Adrenal gland (tissue), 5 donors: ENCODE results near the gene COL9A3.

Experiments
- CTCF ChIP-seq, 6 experiments: fragments of 450-650 bp in 4 of 6; fragments of 200-600 bp in 2 of 6; sonication (generic) in 1 of 6; IDR thresholded peaks; 1 replicate in 5 of 6; 2 replicates in 1 of 6; pipeline versions ENCODE4 v1.5.1 to v1.8.0; 2016 to 2021; ENCODE audit warnings: antibody characterized with exemption in 6 of 6, mild to moderate bottlenecking in 2 of 6, moderate library complexity in 1 of 6
- POLR2A ChIP-seq, 2 donors: fragments of 450-650 bp; IDR thresholded peaks; one replicate each; pipeline ENCODE4 v1.6.1; 2017; ENCODE audit warnings: antibody characterized with exemption in 2 of 2, mild to moderate bottlenecking in 2 of 2, moderate library complexity in 1 of 2
- donor health status: DM: no; HTN: no; CAD: no.

- TF ChIP-seq CTCF (IDR thresholded peaks at IDR 0.05) (no peak), POLR2A (IDR thresholded peaks at IDR 0.05) (no peak)
These were observed 19.3 kb downstream of the COL9A3 start for GRCh38 chr20:62835931-62836861.
